Activated CD4-positive, alpha-beta T cell treated with anti-CD3 and anti-CD28 coated beads for 36 hours (primary cell): ENCODE measurements around the gene MRPL12. TPM values are rescaled to one million over a fixed set of nuclear protein-coding genes. Genes with fewer than 3 reads are reported as not detected.
A peak's percentile ranks its signal among the peaks of the same experiment; 100 is the strongest.

Source experiments
- ATAC-seq: fragments of 200-7000 bp; cut with Tn5 transposase; one replicate; pipeline ENCODE4 v1.10.0; 2021; ENCODE audit warnings: mild to moderate bottlenecking, moderate library complexity
- CTCF ChIA-PET: fragments of 350-600 bp; sonication (Branson Sonifier 250); formaldehyde crosslinking; loops from one replicate; lab custom pipeline; 2021; ENCODE audit warnings: antibody characterized with exemption; lab: Charles Lee
- POLR2A ChIA-PET: fragments of 350-600 bp; sonication (Branson Sonifier 250); formaldehyde crosslinking; loops from one replicate; lab custom pipeline; 2021; ENCODE audit warnings: antibody characterized with exemption, inconsistent platforms; lab: Charles Lee
- DNase-seq: peaks from one replicate; pipeline ENCODE4 v3.0.0-alpha.2; 2020
- H3K27ac Mint-ChIP-seq: one replicate; pipeline ENCODE4 v1.8.0; 2021; ENCODE audit warnings: mixed read lengths
- H3K27me3 Mint-ChIP-seq: one replicate; pipeline ENCODE4 v1.8.0; 2021; ENCODE audit warnings: mixed read lengths
- H3K36me3 Mint-ChIP-seq: one replicate; pipeline ENCODE4 v1.8.0; 2021; ENCODE audit warnings: low read depth, mixed read lengths
- H3K4me1 Mint-ChIP-seq: one replicate; pipeline ENCODE4 v1.8.0; 2021; ENCODE audit warnings: mixed read lengths
- H3K4me3 Mint-ChIP-seq: one replicate; pipeline ENCODE4 v1.8.0; 2021; ENCODE audit warnings: mild to moderate bottlenecking, moderate library complexity, mixed read lengths
- H3K9me3 Mint-ChIP-seq: one replicate; pipeline ENCODE4 v1.8.0; 2021; ENCODE audit warnings: low read depth, mixed read lengths
- intact Hi-C, 2 experiments: fragments of 100-400 bp; cut with DNase I in 1 of 2; cut with micrococcal nuclease in 1 of 2; formaldehyde crosslinking; loops; one replicate each; pipeline versions ENCODE4 v1.14.2 to v1.15.1; 2022 to 2024; cut with DNase I, micrococcal nuclease
- total RNA-seq, 2 experiments: library from RNA; stranded (reverse); gene quantifications; one replicate each; pipeline ENCODE4 v1.2.3, GENCODE V29; 2021

MRPL12 gene
- total RNA-seq, 2 experiments from 2014 or later = 94.0 to 116 TPM

DNA sequence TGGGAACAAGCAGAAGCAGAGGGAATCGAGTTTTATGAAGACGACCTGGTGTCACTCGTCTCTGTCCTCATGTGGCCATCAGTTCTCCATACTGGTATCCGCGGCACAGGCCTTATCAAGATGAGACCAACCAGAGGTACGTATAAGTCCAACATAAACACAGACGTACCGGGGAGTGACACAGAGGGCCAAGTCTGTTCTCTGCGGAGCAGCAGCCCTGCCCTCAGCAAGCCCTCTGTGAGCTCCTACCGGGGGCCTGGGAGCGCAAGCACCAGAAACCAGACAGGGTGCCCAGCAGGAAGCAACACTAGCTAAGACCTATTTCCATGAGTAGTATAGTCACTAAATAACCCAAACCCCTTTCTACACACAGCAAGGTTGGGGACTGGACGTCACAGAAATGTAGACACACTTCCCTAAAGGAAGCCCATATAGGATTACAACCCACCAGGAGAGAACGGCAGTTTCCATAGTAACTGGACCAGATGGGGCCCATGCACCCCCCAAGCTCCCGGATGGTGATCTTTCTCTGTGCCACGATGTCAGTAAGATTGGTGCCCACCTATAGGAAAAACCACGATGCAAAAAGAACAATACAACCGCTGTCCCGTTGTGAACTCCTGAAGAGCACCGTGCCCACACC lies 20.5 kb upstream of the MRPL12 start:
- no peaks in the 10 kb centered on the region for H3K9me3 Mint-ChIP-seq
- peak overlapping the region; percentile 78 for H3K27ac Mint-ChIP-seq
- H3K4me1 Mint-ChIP-seq = peaks cover 28% of the 10 kb centered on the region
- POLR2A ChIA-PET = interaction anchor here (4.0 kb wide), 1 partner anchor 20 kb away, joined by 24 read pairs; the partner anchor contains the start of gene MRPL12
- CTCF ChIA-PET = interaction anchor here (0.6 to 1.5 kb wide), 4 partner anchors 20 to 773 kb away, joined by 3 to 4 read pairs (median 4); no protein-coding TSS in a partner anchor
- H3K27me3 Mint-ChIP-seq = no peaks in the 10 kb centered on the region
- peaks cover 41% of the 10 kb centered on the region for H3K36me3 Mint-ChIP-seq
- H3K4me3 Mint-ChIP-seq = peak overlapping the region; percentile 87
- intact Hi-C loops = loop anchor here (1.0 to 5.0 kb wide), 11 partner anchors 14 to 340 kb away; partner anchors contain the start of genes ACTG1 (in 1 of the 2), ASPSCR1 (in 1 of the 2), CCDC137 (in 1 of the 2) and CENPX (in 1 of the 2)
- DNase-seq = no peak
- ATAC-seq = no peak

DNA sequence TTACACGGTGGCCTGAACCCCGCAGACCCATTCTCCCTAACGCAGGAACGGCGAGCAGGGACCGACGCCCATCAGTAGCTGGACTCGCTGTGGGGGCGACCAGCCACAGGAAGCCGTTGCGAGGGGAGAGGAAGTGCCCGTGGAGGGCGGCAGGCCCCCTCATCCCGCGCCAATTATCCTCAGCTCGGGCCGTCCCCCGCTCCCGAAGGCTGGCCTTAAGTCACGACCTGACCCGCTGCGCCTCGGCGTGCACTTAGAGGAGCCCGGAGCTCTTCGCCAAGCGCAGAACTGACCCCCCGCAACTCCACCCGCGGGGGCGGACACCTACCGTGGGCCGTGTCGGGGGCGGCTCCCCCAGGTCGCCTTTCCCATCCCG lies 20.0 kb upstream of the MRPL12 start:
- intact Hi-C loops = loop anchor here (1.0 to 5.0 kb wide), 11 partner anchors 14 to 340 kb away; partner anchors contain the start of genes ACTG1 (in 1 of the 2), ASPSCR1 (in 1 of the 2), CCDC137 (in 1 of the 2) and CENPX (in 1 of the 2)
- Mint-ChIP-seq H3K27me3 (no peaks in the 10 kb centered on the region), H3K9me3 (no peaks in the 10 kb centered on the region), H3K4me1 (peaks cover 28% of the 10 kb centered on the region), H3K27ac (peak overlapping the region; percentile 78), H3K4me3 (peak overlapping the region; percentile 87), H3K36me3 (peaks cover 43% of the 10 kb centered on the region)
- no peak for ATAC-seq
- ChIA-PET POLR2A (interaction anchor here (1.1 to 4.0 kb wide), 3 partner anchors 16 to 47 kb away, joined by 3 to 24 read pairs (median 7); partner anchors contain the start of genes CCDC137, MRPL12 and OXLD1), CTCF (interaction anchor here (0.6 to 1.5 kb wide), 5 partner anchors 11 to 773 kb away, joined by 3 to 5 read pairs (median 4); partner anchors contain the start of gene MRPL12)
- DNase-seq = no peak

DNA sequence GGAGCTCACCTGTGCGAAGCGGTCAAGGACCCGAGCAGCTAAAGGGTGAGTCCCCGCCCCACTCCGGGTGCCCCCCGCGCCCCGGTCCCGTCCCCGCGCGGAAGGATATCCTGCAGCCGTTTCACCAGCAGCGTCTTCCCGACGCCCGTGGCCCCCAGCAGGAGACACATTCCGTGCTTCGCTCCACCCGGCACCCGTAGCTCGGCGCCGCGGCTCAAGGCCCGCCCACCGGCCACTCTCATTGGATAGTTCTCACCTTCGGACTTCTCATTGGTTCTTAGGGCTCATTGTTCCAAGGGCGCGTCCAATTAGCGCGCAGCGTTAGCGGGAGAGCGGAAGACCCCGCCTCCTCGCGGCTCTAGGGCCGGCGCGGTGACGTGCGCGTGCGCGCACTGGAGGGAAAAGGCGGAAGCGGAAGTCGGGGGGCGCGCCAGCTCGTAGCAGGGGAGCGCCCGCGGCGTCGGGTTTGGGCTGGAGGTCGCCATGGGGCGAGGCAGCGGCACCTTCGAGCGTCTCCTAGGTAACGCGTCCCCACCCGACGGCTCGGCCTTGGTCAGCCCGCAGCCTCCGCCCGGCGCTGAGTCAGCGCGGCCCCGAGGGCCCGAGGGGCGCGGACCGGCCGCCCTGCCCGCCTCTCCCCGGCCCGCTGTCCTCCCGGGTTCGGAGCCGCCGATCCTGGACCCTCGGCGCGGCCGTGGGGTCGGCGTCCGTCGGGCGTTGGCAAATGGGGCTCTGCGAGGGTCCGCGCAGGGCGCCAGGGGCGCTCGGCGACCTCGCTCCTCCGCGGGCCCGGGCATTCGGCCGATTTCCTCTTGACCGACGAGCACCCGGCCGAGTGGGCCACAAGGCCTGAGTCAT lies 19.4 kb upstream of the MRPL12 start, which contains the start of the genes ARL16 and HGS:
Gene ARL16 (minus strand): TSS at position 214 of the 858 bp plus-strand sequence. CDS start 44 bp downstream, at position 170.
Gene HGS (plus strand): TSS at position 428 of the 858 bp plus-strand sequence. CDS start 56 bp downstream, at position 484.
- POLR2A ChIA-PET = interaction anchor here (0.6 to 4.0 kb wide), 5 partner anchors 8 to 48 kb away, joined by 3 to 24 read pairs (median 3); partner anchors contain the start of genes CCDC137, MRPL12 and OXLD1
- no peaks in the 10 kb centered on the region for H3K27me3 Mint-ChIP-seq
- CTCF ChIA-PET = interaction anchor here (1.0 to 1.5 kb wide), 4 partner anchors 10 to 25 kb away, joined by 3 to 5 read pairs (median 4); partner anchors contain the start of gene MRPL12
- peaks cover 31% of the 10 kb centered on the region for H3K4me1 Mint-ChIP-seq
- peak within 1 kb of the TSS; percentile 87 for H3K4me3 Mint-ChIP-seq
- intact Hi-C loops = loop anchor here (1.0 to 5.0 kb wide), 12 partner anchors 15 to 445 kb away; partner anchors contain the start of genes MRPL12 (in 2 of the 2), ACTG1 (in 1 of the 2), ASPSCR1 (in 1 of the 2) and CCDC137 (in 1 of the 2)
- H3K9me3 Mint-ChIP-seq = no peaks in the 10 kb centered on the region
- ATAC-seq (peak; percentile 98), DNase-seq (peak; percentile 98)
- H3K27ac Mint-ChIP-seq = peak within 1 kb of the TSS; percentile 83
- peaks cover 47% of the 10 kb centered on the region for H3K36me3 Mint-ChIP-seq

DNA sequence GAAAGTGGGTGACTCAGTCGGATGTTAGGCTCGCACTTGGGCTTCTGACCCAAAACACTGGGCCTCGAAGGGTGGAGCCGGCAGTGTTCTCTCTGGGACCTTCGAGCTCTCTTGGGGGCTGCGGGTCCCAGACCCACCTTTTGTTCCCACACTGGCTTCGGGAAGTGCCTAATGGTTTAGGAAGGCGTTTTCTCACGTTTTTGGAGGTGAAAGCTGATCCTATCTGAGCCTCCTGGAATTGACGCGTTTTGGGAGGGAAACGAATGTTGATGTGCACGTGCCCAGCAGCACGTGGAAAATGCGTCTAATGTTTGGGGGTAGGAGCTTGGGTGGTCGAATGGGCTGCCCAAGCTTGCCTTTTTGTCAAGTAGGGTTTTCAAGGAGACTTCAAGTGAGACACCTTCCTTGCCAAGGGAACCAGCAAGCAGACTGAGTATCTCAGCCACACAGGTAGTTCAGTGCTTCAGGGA lies 18.7 kb upstream of the MRPL12 start:
- no peaks in the 10 kb centered on the region for H3K27me3 Mint-ChIP-seq
- H3K4me1 Mint-ChIP-seq = peaks cover 31% of the 10 kb centered on the region
- H3K36me3 Mint-ChIP-seq = peaks cover 53% of the 10 kb centered on the region
- ChIA-PET CTCF (interaction anchor here (0.6 to 1.0 kb wide), 4 partner anchors 10 to 360 kb away, joined by 3 read pairs; no protein-coding TSS in a partner anchor), POLR2A (interaction anchor here (0.9 to 4.0 kb wide), 3 partner anchors 18 to 27 kb away, joined by 4 to 24 read pairs (median 7); partner anchors contain the start of genes CCDC137, MRPL12 and OXLD1)
- peak overlapping the region; percentile 87 for H3K4me3 Mint-ChIP-seq
- intact Hi-C loops = loop anchor here (1.0 to 5.0 kb wide), 3 partner anchors 19 to 445 kb away; partner anchors contain the start of genes ACTG1 (in 1 of the 2), MRPL12 (in 1 of the 2), NDUFAF8 (in 1 of the 2) and TEPSIN (in 1 of the 2)
- DNase-seq (peak; percentile 55), ATAC-seq (no peak)
- no peaks in the 10 kb centered on the region for H3K9me3 Mint-ChIP-seq
- H3K27ac Mint-ChIP-seq = peak overlapping the region; percentile 83

DNA sequence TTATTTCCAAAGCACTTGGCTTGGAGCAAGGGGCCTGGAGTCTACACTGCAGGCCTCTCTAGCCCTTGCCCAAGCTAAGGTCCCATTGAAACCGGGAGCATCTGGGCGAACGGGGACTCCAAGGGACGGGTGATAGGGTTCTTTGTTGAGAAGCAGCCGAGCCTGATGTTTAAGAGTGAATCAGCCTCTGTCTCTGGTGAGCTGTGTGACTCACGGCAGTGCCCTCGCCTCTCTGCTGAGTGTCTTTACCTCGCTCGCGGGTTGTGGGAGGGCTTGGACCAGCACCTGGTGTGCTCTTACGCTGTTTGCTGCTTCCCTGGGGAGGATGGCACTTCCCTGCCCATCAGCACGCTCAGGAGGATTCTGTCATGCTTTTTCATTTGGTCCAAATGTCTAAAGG lies 18.1 kb upstream of the MRPL12 start:
- H3K36me3 Mint-ChIP-seq = peaks cover 60% of the 10 kb centered on the region
- ATAC-seq (peak; percentile 49), DNase-seq (peak; percentile 82)
- H3K4me3 Mint-ChIP-seq = peak overlapping the region; percentile 87
- no peaks in the 10 kb centered on the region for H3K27me3 Mint-ChIP-seq
- peak overlapping the region; percentile 83 for H3K27ac Mint-ChIP-seq
- CTCF ChIA-PET = interaction anchor here (0.6 to 0.8 kb wide), 3 partner anchors 20 to 360 kb away, joined by 3 read pairs; no protein-coding TSS in a partner anchor
- intact Hi-C loops = no loop called here
- H3K4me1 Mint-ChIP-seq = peaks cover 31% of the 10 kb centered on the region
- H3K9me3 Mint-ChIP-seq = no peaks in the 10 kb centered on the region
- POLR2A ChIA-PET = interaction anchor here (0.6 to 4.0 kb wide), 5 partner anchors 17 to 273 kb away, joined by 3 to 24 read pairs (median 4); partner anchors contain the start of gene MRPL12

DNA sequence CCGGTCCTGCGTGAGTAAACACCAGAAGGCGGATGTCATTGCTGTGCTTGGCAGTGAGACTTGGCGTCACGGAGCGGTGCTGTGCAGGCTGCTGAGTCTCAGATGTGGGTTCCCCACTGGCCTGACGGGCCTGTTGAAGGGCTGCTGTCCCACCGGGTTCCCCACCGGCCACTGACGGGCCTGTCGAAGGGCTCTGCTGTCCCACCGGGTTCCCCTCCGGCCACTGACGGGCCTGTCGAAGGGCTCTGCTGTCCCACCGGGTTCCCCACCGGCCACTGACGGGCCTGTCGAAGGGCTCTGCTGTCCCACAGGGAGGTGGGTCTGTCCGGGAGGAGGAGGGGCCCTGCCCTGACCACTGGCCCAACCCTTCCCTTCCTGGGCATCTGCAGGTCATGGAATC lies 16.6 kb upstream of the MRPL12 start:
- Mint-ChIP-seq H3K4me1 (peaks cover 31% of the 10 kb centered on the region), H3K27me3 (no peaks in the 10 kb centered on the region), H3K9me3 (no peaks in the 10 kb centered on the region), H3K27ac (no peak overlapping the region), H3K36me3 (peaks cover 62% of the 10 kb centered on the region), H3K4me3 (no peak overlapping the region)
- no peak for DNase-seq
- CTCF ChIA-PET = no interaction called here
- intact Hi-C loops = no loop called here
- POLR2A ChIA-PET = no interaction called here
- ATAC-seq = no peak

DNA sequence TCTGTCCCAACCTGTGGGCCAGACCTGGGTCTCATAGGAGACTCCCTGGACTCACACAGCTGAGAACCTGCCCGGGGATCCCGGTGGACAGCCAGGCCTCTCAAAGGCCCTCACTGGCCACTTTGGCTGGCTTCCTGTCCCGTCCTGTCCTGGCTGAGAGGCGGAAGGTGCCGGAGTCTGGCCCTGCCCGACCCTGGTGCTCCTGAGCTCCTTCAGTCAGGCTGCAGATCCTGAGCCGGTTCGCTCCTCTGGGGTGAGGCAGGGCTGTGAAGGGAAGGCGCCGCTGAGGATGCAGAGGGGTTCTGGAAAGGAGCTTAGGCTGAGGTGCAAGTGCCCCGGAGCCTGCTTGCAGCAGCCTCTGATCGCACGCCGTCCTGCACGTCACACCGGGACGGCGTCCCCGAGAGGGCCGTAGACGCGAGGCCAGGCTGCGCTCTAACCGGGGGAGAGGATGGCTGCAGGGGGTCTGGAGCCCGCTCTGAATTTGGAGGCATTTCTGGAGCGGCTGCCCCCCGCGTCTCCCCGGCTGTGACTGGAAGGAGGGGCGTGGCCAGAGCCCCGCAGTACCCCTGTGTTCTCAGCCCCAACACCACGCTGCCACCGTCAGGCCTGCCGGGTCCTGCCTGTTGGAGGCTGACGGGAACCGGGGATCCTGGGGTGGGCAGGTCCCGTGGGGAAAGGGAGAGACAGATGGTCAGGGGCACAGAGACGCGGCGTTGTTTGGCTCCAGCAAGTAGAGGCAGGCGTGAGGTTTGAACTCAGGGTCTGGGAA lies 15.2 kb upstream of the MRPL12 start:
- ATAC-seq = no peak
- CTCF ChIA-PET = no interaction called here
- intact Hi-C loops = no loop called here
- no peak overlapping the region for H3K27ac Mint-ChIP-seq
- no peak for DNase-seq
- peaks cover 58% of the 10 kb centered on the region for H3K36me3 Mint-ChIP-seq
- no peaks in the 10 kb centered on the region for H3K27me3 Mint-ChIP-seq
- H3K4me1 Mint-ChIP-seq = peaks cover 25% of the 10 kb centered on the region
- POLR2A ChIA-PET = no interaction called here
- no peaks in the 10 kb centered on the region for H3K9me3 Mint-ChIP-seq
- no peak overlapping the region for H3K4me3 Mint-ChIP-seq

DNA sequence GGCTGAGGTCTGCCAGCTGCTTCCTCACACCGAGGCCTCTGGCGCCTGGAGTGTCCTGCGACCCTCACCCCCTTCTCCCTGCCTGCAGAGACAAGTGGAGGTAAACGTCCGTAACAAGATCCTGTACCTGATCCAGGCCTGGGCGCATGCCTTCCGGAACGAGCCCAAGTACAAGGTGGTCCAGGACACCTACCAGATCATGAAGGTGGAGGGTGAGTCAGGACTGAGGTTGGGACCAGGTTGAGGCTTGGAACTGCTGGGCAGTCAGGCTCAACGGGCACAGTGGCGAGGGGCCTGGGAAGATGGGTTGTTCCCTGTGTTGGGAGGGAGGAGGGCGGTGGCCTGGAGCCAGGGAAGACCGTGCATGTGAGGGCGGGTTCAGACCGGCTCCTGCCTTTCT lies 14.6 kb upstream of the MRPL12 start:
- POLR2A ChIA-PET = no interaction called here
- peaks cover 58% of the 10 kb centered on the region for H3K36me3 Mint-ChIP-seq

DNA sequence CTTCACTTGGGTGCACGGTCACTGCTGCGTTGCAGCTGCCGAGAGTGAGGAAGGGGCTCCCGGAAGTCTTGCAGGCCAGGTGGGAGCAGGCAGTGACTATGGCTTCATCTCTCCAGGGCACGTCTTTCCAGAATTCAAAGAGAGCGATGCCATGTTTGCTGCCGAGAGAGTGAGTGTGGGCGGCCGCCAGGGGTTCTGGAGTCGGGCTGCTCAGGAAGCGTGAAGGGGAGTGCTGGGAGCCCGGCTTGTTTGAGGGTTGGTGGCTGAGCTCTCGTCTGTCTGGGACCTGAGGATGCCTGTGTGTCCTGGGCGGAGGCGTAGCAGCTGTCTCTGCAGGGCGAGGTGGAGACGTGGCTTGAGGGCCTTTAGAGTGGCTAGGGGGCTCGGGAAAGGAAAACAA lies 13.1 kb upstream of the MRPL12 start:
- peaks cover 51% of the 10 kb centered on the region for H3K36me3 Mint-ChIP-seq
- CTCF ChIA-PET = no interaction called here
- ATAC-seq = no peak
- POLR2A ChIA-PET = interaction anchor here (0.5 kb wide), 1 partner anchor 1430 kb away, joined by 4 read pairs; no protein-coding TSS in a partner anchor
- H3K4me3 Mint-ChIP-seq = no peak overlapping the region
- H3K27me3 Mint-ChIP-seq = no peaks in the 10 kb centered on the region
- intact Hi-C loops = no loop called here
- H3K4me1 Mint-ChIP-seq = peaks cover 17% of the 10 kb centered on the region
- no peak overlapping the region for H3K27ac Mint-ChIP-seq
- H3K9me3 Mint-ChIP-seq = no peaks in the 10 kb centered on the region
- DNase-seq = no peak

More for the DNA sequence above, 14.6 kb upstream of the MRPL12 start:
- Mint-ChIP-seq H3K4me3 (no peak overlapping the region), H3K9me3 (no peaks in the 10 kb centered on the region), H3K4me1 (peaks cover 25% of the 10 kb centered on the region), H3K27ac (no peak overlapping the region), H3K27me3 (no peaks in the 10 kb centered on the region)
- CTCF ChIA-PET = no interaction called here
- intact Hi-C loops = no loop called here
- no peak for DNase-seq
- ATAC-seq = no peak

DNA sequence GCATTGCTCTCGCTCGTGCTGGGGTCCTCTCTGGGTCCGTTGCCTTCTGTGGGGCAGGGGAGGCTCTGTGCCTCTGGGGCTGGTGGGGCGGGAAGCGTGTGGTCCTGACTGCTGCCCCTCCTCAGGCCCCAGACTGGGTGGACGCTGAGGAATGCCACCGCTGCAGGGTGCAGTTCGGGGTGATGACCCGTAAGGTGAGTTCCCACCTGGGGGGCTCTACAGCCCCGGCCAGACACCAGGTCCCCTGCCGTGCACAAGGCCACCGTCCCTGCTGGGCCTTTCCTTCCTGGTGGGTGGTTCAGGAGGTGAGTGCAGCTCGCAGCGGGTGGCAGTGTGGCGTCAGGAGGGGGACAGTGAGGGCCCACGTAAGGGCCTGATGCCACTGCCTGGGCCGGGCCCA lies 12.6 kb upstream of the MRPL12 start:
- Mint-ChIP-seq H3K4me3 (no peak overlapping the region), H3K4me1 (peaks cover 12% of the 10 kb centered on the region), H3K27me3 (no peaks in the 10 kb centered on the region), H3K27ac (no peak overlapping the region), H3K9me3 (no peaks in the 10 kb centered on the region), H3K36me3 (peaks cover 47% of the 10 kb centered on the region)
- POLR2A ChIA-PET = interaction anchor here (0.5 kb wide), 1 partner anchor 1431 kb away, joined by 4 read pairs; no protein-coding TSS in a partner anchor
- intact Hi-C loops = no loop called here
- CTCF ChIA-PET = no interaction called here
- DNase-seq = no peak
- no peak for ATAC-seq
